HepG2 (cell line): ENCODE measurements around the gene HABP2. TPM values are rescaled to one million over a fixed set of nuclear protein-coding genes. Genes with fewer than 3 reads are reported as not detected.

Experiments used
- ATAC-seq: fragments of 200-7000 bp; cut with Tn5 transposase; 3 replicates; pipeline ENCODE4 v1.9.1; 2020; ENCODE audit warnings: mild to moderate bottlenecking, moderate library complexity
- BruUV-seq: library from RNA; stranded (reverse); fragments of 400-500 nt; replicated peaks from 2 replicates; lab custom pipeline; 2021; lab: Mats Ljungman, UMichigan
- CTCF ChIA-PET: fragments of 300-600 bp; formaldehyde crosslinking; extraction: SDS; loops from one replicate; lab custom pipeline; 2021; ENCODE audit warnings: low total read pairs, inconsistent platforms, low intra/inter-chr PET ratio; lab: Yijun Ruan, JAX
- POLR2A ChIA-PET: fragments of 350-600 bp; sonication (Branson Sonifier 250); formaldehyde crosslinking; loops from one replicate; lab custom pipeline; 2020; ENCODE audit warnings: antibody characterized with exemption, inconsistent platforms; lab: Yijun Ruan, JAX
- DNase-seq: peaks from one replicate; pipeline ENCODE4 v3.0.0-alpha.2; 2015; ENCODE audit warnings: low spot score
- FAIRE-seq: peaks from 3 replicates; lab custom pipeline; 2011; peaks lifted over from hg19 to GRCh38; lab: Jason Lieb, UNC
- H2AFZ ChIP-seq: one replicate; pipeline ENCODE4 v1.6.1; 2011; ENCODE audit warnings: low read length, inconsistent platforms
- H3K27ac ChIP-seq: fragments of 300-600 bp; 3 replicates; pipeline ENCODE4 v1.8.0; 2011; ENCODE audit warnings: mixed run types, mild to moderate bottlenecking, mixed read lengths, low read length, inconsistent platforms; ENCODE audit not compliant: insufficient read depth; ENCODE audit errors: extremely low read length
- H3K27me3 ChIP-seq, 2 experiments: fragments of 200-600 bp in 1 of 2; 2 replicates in 1 of 2; 3 replicates in 1 of 2; pipeline versions ENCODE4 v1.6.0 to v1.8.0; 2011; ENCODE audit warnings: low read length in 2 of 2, mild to moderate bottlenecking in 2 of 2, moderate library complexity in 2 of 2, inconsistent platforms in 1 of 2; ENCODE audit not compliant: insufficient read depth in 2 of 2, control insufficient read depth in 1 of 2
- H3K36me3 ChIP-seq, 2 experiments: fragments of 200-600 bp in 1 of 2; replicated peaks in 1 of 2; 2 replicates in 1 of 2; 3 replicates in 1 of 2; pipeline versions ENCODE4 v1.5.1 to v1.8.0; 2011; ENCODE audit warnings: low read length in 2 of 2, inconsistent platforms in 1 of 2; ENCODE audit not compliant: insufficient read depth in 2 of 2, control insufficient read depth in 1 of 2
- H3K4me1 ChIP-seq: 2 replicates; pipeline ENCODE4 v1.5.1; 2012; ENCODE audit warnings: low read length, inconsistent platforms; ENCODE audit not compliant: insufficient read depth
- H3K4me2 ChIP-seq: 2 replicates; pipeline ENCODE4 v1.6.0; 2011; ENCODE audit warnings: low read depth, low read length, inconsistent platforms
- H3K4me3 ChIP-seq, 3 experiments: fragments of 200-600 bp in 1 of 3; sonication (generic), shearing (Covaris generic) in 1 of 3; replicated peaks in 1 of 3; 2 replicates each; pipeline ENCODE4 v1.5.1; 2011 to 2016; ENCODE audit warnings: low read length in 3 of 3, inconsistent platforms in 2 of 3, low read depth in 2 of 3, mild to moderate bottlenecking in 2 of 3, control low read depth in 1 of 3, mixed read lengths in 1 of 3; ENCODE audit not compliant: insufficient read depth in 1 of 3
- H3K79me2 ChIP-seq: one replicate; pipeline ENCODE4 v1.6.1; 2011; ENCODE audit warnings: low read length, inconsistent platforms; ENCODE audit not compliant: insufficient read depth
- H3K9ac ChIP-seq: 2 replicates; pipeline ENCODE4 v1.6.0; 2011; ENCODE audit warnings: mild to moderate bottlenecking, low read depth, low read length, inconsistent platforms; ENCODE audit not compliant: insufficient read depth
- H3K9me3 ChIP-seq: 2 replicates; pipeline ENCODE4 v1.5.1; 2012; ENCODE audit warnings: mild to moderate bottlenecking, low read length
- H4K20me1 ChIP-seq: 2 replicates; pipeline ENCODE4 v1.6.0; 2011; ENCODE audit warnings: inconsistent platforms, mild to moderate bottlenecking, low read length, moderate library complexity; ENCODE audit not compliant: insufficient read depth
- CHD4 ChIP-seq: fragments of 200-600 bp; sonication (generic); IDR thresholded peaks from 2 replicates; pipeline ENCODE4 v1.7.0; 2017; ENCODE audit warnings: mild to moderate bottlenecking, low read length, borderline replicate concordance
- GATAD2A ChIP-seq: IDR thresholded peaks from 2 replicates; pipeline ENCODE4 v1.6.1; 2016
- JDP2 ChIP-seq: sonication (generic); formaldehyde crosslinking; IDR thresholded peaks from 2 replicates; pipeline ENCODE4 v1.8.1; 2022; ENCODE audit warnings: missing genetic modification reagents, borderline replicate concordance
- MTA1 ChIP-seq: sonication (generic); formaldehyde crosslinking; IDR thresholded peaks from 2 replicates; pipeline ENCODE4 v1.4.0; 2020; ENCODE audit warnings: missing genetic modification reagents, mild to moderate bottlenecking, borderline replicate concordance
- NR2F1 ChIP-seq, 2 experiments: fragments of 450-650 bp in 1 of 2; formaldehyde crosslinking in 1 of 2; IDR thresholded peaks; 2 replicates each; pipeline versions ENCODE4 v1.5.0 to v1.6.1; 2016 to 2020; ENCODE audit warnings: mild to moderate bottlenecking in 1 of 2, missing compliant biosample characterization in 1 of 2, missing genetic modification reagents in 1 of 2, moderate library complexity in 1 of 2
- PAX8 ChIP-seq: sonication (generic); formaldehyde crosslinking; IDR thresholded peaks from 2 replicates; pipeline ENCODE4 v1.8.0; 2022; ENCODE audit warnings: mild to moderate bottlenecking, missing genetic modification reagents, borderline replicate concordance
- REL ChIP-seq: sonication (generic); formaldehyde crosslinking; conservative IDR thresholded peaks from 2 replicates; pipeline ENCODE4 v1.8.0; 2022; ENCODE audit warnings: mild to moderate bottlenecking, missing genetic modification reagents, moderate library complexity
- ZBTB37 ChIP-seq: sonication (generic); formaldehyde crosslinking; IDR thresholded peaks from 2 replicates; pipeline ENCODE4 v1.4.0; 2020; ENCODE audit warnings: mild to moderate bottlenecking, missing genetic modification reagents
- ZIK1 ChIP-seq: sonication (generic); formaldehyde crosslinking; IDR thresholded peaks from 2 replicates; pipeline ENCODE4 v1.5.0; 2020; ENCODE audit warnings: mild to moderate bottlenecking, low read depth, missing genetic modification reagents, borderline replicate concordance
- ZNF543 ChIP-seq: sonication (generic); formaldehyde crosslinking; IDR thresholded peaks from 2 replicates; pipeline ENCODE4 v1.4.0; 2020; ENCODE audit warnings: mild to moderate bottlenecking, missing genetic modification reagents
- ZUFSP ChIP-seq: sonication (generic); formaldehyde crosslinking; IDR thresholded peaks from 2 replicates; pipeline ENCODE4 v1.9.0; 2021; ENCODE audit warnings: missing genetic modification reagents, mild to moderate bottlenecking, borderline replicate concordance
- WGBS: methylation state at CpG from one replicate; pipeline ENCODE4 v1.1.6; 2017; ENCODE audit warnings: low lambda C conversion rate; 5-methylcytosine and 5-hydroxymethylcytosine counted together
- in situ Hi-C: cut with HindIII; loops from 2 replicates; pipeline ENCODE4 v1.10.0; 2017; ENCODE audit warnings: low pct_unique_long_range_greater_than_20kb; ENCODE audit not compliant: extremely low pct_ligation_motif_present
- intact Hi-C: fragments of 100-400 bp; cut with micrococcal nuclease; formaldehyde crosslinking; loops from one replicate; pipeline ENCODE4 v1.10.0; 2022; ENCODE audit not compliant: unreplicated experiment
- polyA plus RNA-seq, 8 experiments: library from polyadenylated mRNA; depleted of rRNA in 3 of 8; stranded (reverse) in 7 of 8; unstranded in 1 of 8; fragments of >200 nt; fragmentation: Illumina TruSeq in 4 of 8; extraction: Trizol in 4 of 8; gene quantifications; 2 replicates each; pipeline versions ENCODE4 v1.2.1 to v1.2.3, GENCODE V29; 2011 to 2016; ENCODE audit warnings: low read depth in 4 of 8, missing spikeins in 1 of 8, mixed read lengths in 1 of 8; ENCODE audit not compliant: insufficient read depth in 1 of 8
- total RNA-seq, 5 experiments: library from RNA; depleted of rRNA; stranded (reverse); fragments of >200 nt; fragmentation: Illumina TruSeq; extraction: Trizol; gene quantifications; 2 replicates each; pipeline ENCODE4 v1.2.3, GENCODE V29; 2016; ENCODE audit warnings: low read depth in 1 of 5

HABP2 gene
- total and polyA plus RNA-seq, 2 of the 13 experiments (the other 11 are each of a cell fraction or from before 2014, with no cell fraction given) = 0.12 to 0.13 TPM

DNA sequence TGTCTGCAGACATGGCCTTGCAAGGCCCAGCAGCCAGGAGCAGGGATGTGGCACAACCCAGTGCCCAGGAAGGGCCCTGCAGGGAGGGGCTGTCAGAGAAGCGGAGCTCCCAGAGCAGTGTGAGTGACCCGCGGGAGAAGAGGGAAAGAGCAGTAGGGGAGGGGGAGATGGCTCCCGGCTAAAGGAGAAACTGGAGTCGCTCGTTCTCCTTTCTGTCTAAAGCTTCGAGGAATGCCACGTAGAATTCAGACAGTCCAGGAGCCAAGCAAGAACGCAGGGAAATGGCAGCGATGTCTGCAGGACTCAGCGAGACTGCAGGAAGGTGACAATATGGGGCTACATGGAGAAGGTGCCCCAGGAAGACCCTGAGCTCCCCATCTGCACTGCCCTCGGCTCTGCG, 22.4 kb upstream of the HABP2 start:
- H4K20me1 ChIP-seq = no peaks in the 10 kb centered on the region
- no peaks in the 10 kb centered on the region for H3K36me3 ChIP-seq
- no peaks in the 10 kb centered on the region for H3K79me2 ChIP-seq
- FAIRE-seq = no peak
- ChIA-PET CTCF (no interaction called here), POLR2A (no interaction called here)
- 44% methylated on average over 11 of the region's 13 CpGs for WGBS
- no peak for TF ChIP-seq NR2F1 (CRISPR knock-in tag; IDR thresholded peaks at IDR 0.05)
- TF ChIP-seq CHD4 = no peak
- no peak for TF ChIP-seq REL (CRISPR knock-in tag)
- TF ChIP-seq PAX8 (CRISPR knock-in tag) = no peak
- TF ChIP-seq ZBTB37 (CRISPR knock-in tag) = no peak
- no peak for TF ChIP-seq ZIK1 (CRISPR knock-in tag)
- no peak for TF ChIP-seq JDP2
- no peak for TF ChIP-seq ZNF543 (CRISPR knock-in tag)
- no peak for TF ChIP-seq ZUFSP (CRISPR knock-in tag)
- TF ChIP-seq GATAD2A = no peak
- TF ChIP-seq MTA1 = no peak
- no peaks in the 10 kb centered on the region for H3K9me3 ChIP-seq
- peaks cover 1 to 10% of the 10 kb centered on the region in 2 experiments; a peak in 1 of 5 replicates for H3K27me3 ChIP-seq
- H2AFZ ChIP-seq = no peak overlapping the region
- H3K4me2 ChIP-seq = no peak overlapping the region
- BruUV-seq = no TSS peak
- no peak for DNase-seq
- H3K4me3 ChIP-seq = no peak overlapping the region
- in situ Hi-C loops = no loop called here
- no peak overlapping the region for H3K9ac ChIP-seq
- intact Hi-C loops = no loop called here
- no peak for ATAC-seq
- H3K27ac ChIP-seq = no peak overlapping the region
- H3K4me1 ChIP-seq = no peaks in the 10 kb centered on the region
